ENCODE results near the gene GTF3C4. TPM values are rescaled to one million over a fixed set of nuclear protein-coding genes. Genes with fewer than 3 reads are reported as not detected.
"Not testable (repeated sequence)": the region's sequence is repeated elsewhere in the genome, so short reads cannot be mapped to it uniquely, and the experiment has no call there.

GTF3C4 gene
- total and polyA plus RNA-seq, 2 of the 8 experiments (the other 6 are each of a cell fraction or from before 2014, with no cell fraction given), result 6.8 to 39.2 TPM

DNA sequence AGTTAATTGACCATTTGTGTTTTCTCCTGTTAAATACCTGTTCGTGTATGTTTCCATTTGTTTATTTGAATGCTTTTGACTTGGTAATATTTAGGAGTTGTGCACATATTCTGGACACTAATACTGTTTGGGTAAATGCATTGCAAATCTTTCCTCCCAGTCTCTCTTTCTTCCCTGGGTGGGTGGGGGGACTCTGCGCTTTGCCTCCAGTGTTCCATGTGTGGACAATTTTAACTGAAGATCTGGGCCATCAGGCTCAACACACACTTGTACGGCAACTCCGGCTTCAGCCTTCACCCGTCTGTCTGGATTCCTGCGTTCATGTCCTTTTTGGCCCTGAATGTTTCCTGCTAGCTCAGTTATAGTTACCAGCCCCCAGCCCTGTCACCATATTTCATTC is 40.1 kb downstream of the GTF3C4 start:
- ChIA-PET POLR2A (ENCODE audit: partially characterized antibody) (no interaction called here), CTCF (ENCODE audit: partially characterized antibody) (no interaction called here)
- FAIRE-seq, result no peak
- H3K4me1 ChIP-seq (replicated peaks in 1 of 4; ENCODE audit: control insufficient read depth in 3 of 4, insufficient read depth in 4 of 4, low read length in 3 of 4), result no peaks in the 10 kb centered on the region
- H3K36me3 ChIP-seq (ENCODE audit: control insufficient read depth in 2 of 4, insufficient read depth in 4 of 4, low read length in 3 of 4), result no peaks in the 10 kb centered on the region
- H3K4me2 ChIP-seq (ENCODE audit: insufficient read depth in 1 of 2, low read depth in 2 of 2, low read length in 2 of 2), result no peak overlapping the region
- no peak overlapping the region for H3K23ac ChIP-seq (ENCODE audit: insufficient read length)
- H3K79me2 ChIP-seq (ENCODE audit: control insufficient read depth in 1 of 2, insufficient read depth in 2 of 2, low read length in 2 of 2), result no peaks in the 10 kb centered on the region
- H2BK15ac ChIP-seq (ENCODE audit: low read length), result no peak overlapping the region
- no peaks in the 10 kb centered on the region for H3K23me2 ChIP-seq (ENCODE audit: low read depth, low read length)
- no peak overlapping the region for H3K9ac ChIP-seq (replicated peaks in 1 of 4; ENCODE audit: extremely low read depth in 1 of 4, low read depth in 3 of 4, low read length in 3 of 4)
- no peak overlapping the region for H3K4ac ChIP-seq (replicated peaks; ENCODE audit: insufficient read length, low read depth, low read length)
- no peak overlapping the region for H2BK5ac ChIP-seq (ENCODE audit: low read depth, low read length)
- WGBS, 2 experiments (ENCODE audit: extremely low coverage in 1 of 2, insufficient coverage in 1 of 2, insufficient read length in 1 of 2, insufficient replicate concordance in 2 of 2, low coverage in 1 of 2, low lambda C conversion rate in 2 of 2, missing lambda C conversion rate in 1 of 2), result 82% methylated on average over 6 of the region's 6 CpGs; no CpG with 5 or more reads in 1 of the 2 experiments
- H3K27ac ChIP-seq (ENCODE audit: low read depth, low read length), result no peak overlapping the region
- DNase-seq (ENCODE audit: low read depth in 1 of 2, low spot score in 2 of 2), result no peak
- no peak overlapping the region for H4K5ac ChIP-seq (ENCODE audit: insufficient read length, low read depth, low read length)
- H2AK5ac ChIP-seq (ENCODE audit: low read depth, low read length), result no peak overlapping the region
- H3K4me3 ChIP-seq (ENCODE audit: extremely low read depth in 1 of 4, insufficient read depth in 2 of 4, low read depth in 3 of 4, low read length in 4 of 4), result no peak overlapping the region
- no peak overlapping the region for H2AFZ ChIP-seq (ENCODE audit: low read length)
- no peak overlapping the region for H4K91ac ChIP-seq (replicated peaks; ENCODE audit: insufficient read length, low read length)
- no peak for TF ChIP-seq KDM4A (IDR thresholded peaks at IDR 0.05; ENCODE audit: low read depth, low read length, severe bottlenecking)
- H3K27me3 ChIP-seq (replicated peaks in 1 of 4; ENCODE audit: control insufficient read depth in 3 of 4, extremely low read depth in 1 of 4, insufficient read depth in 3 of 4, low read length in 3 of 4), result no peaks in the 10 kb centered on the region
- H3K14ac ChIP-seq (ENCODE audit: insufficient read length), result no peak overlapping the region
- H2BK120ac ChIP-seq (replicated peaks; ENCODE audit: low read depth, low read length), result no peak overlapping the region
- no peak overlapping the region for H4K8ac ChIP-seq (ENCODE audit: extremely low read depth, insufficient read depth, low read length)
- H3K79me1 ChIP-seq (ENCODE audit: low read depth, low read length), result no peaks in the 10 kb centered on the region
- H3K56ac ChIP-seq (replicated peaks; ENCODE audit: insufficient read length, low read depth, low read length), result no peak overlapping the region
- H3K9me3 ChIP-seq (ENCODE audit: insufficient read depth in 2 of 2, low read depth in 1 of 2, low read length in 1 of 2), result 0 out of 4 replicates have a peak, but pooled peaks cover 0 to 3% of the 10 kb centered on the region in 2 experiments
- H2BK20ac ChIP-seq (ENCODE audit: low read length), result no peak overlapping the region
- no peak overlapping the region for H2BK12ac ChIP-seq (ENCODE audit: low read depth, low read length)
- H3K18ac ChIP-seq (ENCODE audit: extremely low read depth, low read length), result no peak overlapping the region
- H4K20me1 ChIP-seq (replicated peaks in 1 of 2; ENCODE audit: control insufficient read depth in 1 of 2, insufficient read depth in 2 of 2, low read length in 2 of 2), result peaks cover 0 to 2% of the 10 kb centered on the region in 2 experiments

- H3K23ac ChIP-seq (ENCODE audit: insufficient read length); H4K8ac ChIP-seq (ENCODE audit: extremely low read depth, insufficient read depth, low read length); CTCF ChIA-PET (ENCODE audit: partially characterized antibody); H3K9me3 ChIP-seq (ENCODE audit: insufficient read depth in 2 of 2, low read depth in 1 of 2, low read length in 1 of 2); POLR2A ChIA-PET (ENCODE audit: partially characterized antibody); H3K9ac ChIP-seq (replicated peaks in 1 of 4; ENCODE audit: extremely low read depth in 1 of 4, low read depth in 3 of 4, low read length in 3 of 4); FAIRE-seq; DNase-seq (ENCODE audit: low read depth in 1 of 2, low spot score in 2 of 2); H3K4me1 ChIP-seq (replicated peaks in 1 of 4; ENCODE audit: control insufficient read depth in 3 of 4, insufficient read depth in 4 of 4, low read length in 3 of 4); H3K18ac ChIP-seq (ENCODE audit: extremely low read depth, low read length); H3K27me3 ChIP-seq (replicated peaks in 1 of 4; ENCODE audit: control insufficient read depth in 3 of 4, extremely low read depth in 1 of 4, insufficient read depth in 3 of 4, low read length in 3 of 4); H2BK15ac ChIP-seq (ENCODE audit: low read length); H3K4me3 ChIP-seq (ENCODE audit: extremely low read depth in 1 of 4, insufficient read depth in 2 of 4, low read depth in 3 of 4, low read length in 4 of 4); H3K14ac ChIP-seq (ENCODE audit: insufficient read length); H3K4ac ChIP-seq (replicated peaks; ENCODE audit: insufficient read length, low read depth, low read length); H3K36me3 ChIP-seq (ENCODE audit: control insufficient read depth in 2 of 4, insufficient read depth in 4 of 4, low read length in 3 of 4); H2AK5ac ChIP-seq (ENCODE audit: low read depth, low read length); H3K79me2 ChIP-seq (ENCODE audit: control insufficient read depth in 1 of 2, insufficient read depth in 2 of 2, low read length in 2 of 2); H3K4me2 ChIP-seq (ENCODE audit: insufficient read depth in 1 of 2, low read depth in 2 of 2, low read length in 2 of 2); H3K56ac ChIP-seq (replicated peaks; ENCODE audit: insufficient read length, low read depth, low read length); H3K27ac ChIP-seq (ENCODE audit: low read depth, low read length); H2BK5ac ChIP-seq (ENCODE audit: low read depth, low read length); H2BK12ac ChIP-seq (ENCODE audit: low read depth, low read length); H2BK20ac ChIP-seq (ENCODE audit: low read length); H4K20me1 ChIP-seq (replicated peaks in 1 of 2; ENCODE audit: control insufficient read depth in 1 of 2, insufficient read depth in 2 of 2, low read length in 2 of 2); H4K5ac ChIP-seq (ENCODE audit: insufficient read length, low read depth, low read length); H4K91ac ChIP-seq (replicated peaks; ENCODE audit: insufficient read length, low read length); H2AFZ ChIP-seq (ENCODE audit: low read length); H3K23me2 ChIP-seq (ENCODE audit: low read depth, low read length); H2BK120ac ChIP-seq (replicated peaks; ENCODE audit: low read depth, low read length); H3K79me1 ChIP-seq (ENCODE audit: low read depth, low read length): not testable (repeated sequence)
- 93% methylated on average over 5 of the region's 5 CpGs; no CpG with 5 or more reads in 1 of the 2 experiments for WGBS, 2 experiments (ENCODE audit: extremely low coverage in 1 of 2, insufficient coverage in 1 of 2, insufficient read length in 1 of 2, insufficient replicate concordance in 2 of 2, low coverage in 1 of 2, low lambda C conversion rate in 2 of 2, missing lambda C conversion rate in 1 of 2)
These were observed 40.9 kb downstream of the GTF3C4 start for GRCh38 chr9:132711152-132711551.

Measured in H1 (cell line).